GDM1 (cell line): ENCODE results near the gene TIMM13.
A peak's percentile ranks its signal among the peaks of the same experiment; 100 is the strongest.

ENCODE experiments used
- DNase-seq: peaks from one replicate; lab custom pipeline; 2025; lab: John Stamatoyannopoulos, UW

TIMM13 gene

DNA sequence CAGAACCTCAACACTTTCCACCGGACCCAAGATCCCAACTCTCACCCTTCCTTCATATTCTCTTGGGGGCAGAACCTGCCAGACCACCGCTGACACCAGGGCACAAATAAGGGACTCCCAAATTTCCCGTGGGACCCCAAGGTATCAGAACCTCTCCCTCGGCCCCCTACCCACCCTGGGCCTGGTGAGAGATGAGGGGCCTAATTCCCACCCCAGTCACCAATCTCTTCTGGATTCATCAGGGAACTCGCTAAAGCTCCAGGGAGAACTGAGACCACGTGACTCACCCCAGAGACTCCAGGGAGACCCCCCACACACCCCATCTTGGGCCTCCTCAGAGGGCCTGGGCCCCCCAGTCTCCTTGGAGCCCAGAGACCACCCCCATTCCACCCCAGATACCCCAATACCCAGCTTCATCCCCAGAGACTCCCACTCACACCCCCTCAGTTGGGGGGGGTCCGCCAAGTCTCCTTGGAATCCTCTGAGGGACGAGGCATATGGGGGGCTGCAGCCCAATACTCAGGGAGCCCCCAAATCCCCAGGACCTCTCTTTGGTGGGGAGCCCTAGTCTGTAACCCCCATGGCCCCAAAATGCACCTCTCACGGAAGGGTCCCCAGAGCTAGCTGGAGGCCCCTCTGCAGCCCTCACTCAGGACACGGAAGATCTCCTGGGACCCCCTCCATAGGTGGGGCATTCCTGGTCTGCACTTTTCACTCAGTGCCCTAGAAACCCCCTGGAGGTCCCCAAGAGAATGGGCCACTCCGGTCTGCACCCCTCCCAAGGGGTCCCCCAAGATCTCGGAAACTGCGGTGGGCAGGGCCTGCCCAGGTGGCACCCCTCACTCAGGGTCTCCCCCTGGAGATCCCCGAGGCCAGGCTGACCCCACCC, 27.8 kb upstream of the TIMM13 start:
- no peak for DNase-seq

- no peak for DNase-seq
Observed at GRCh38 chr19:2454199-2454961, 27.0 kb upstream of the TIMM13 start.

- no peak for DNase-seq
Observed at GRCh38 chr19:2453431-2454025, 26.1 kb upstream of the TIMM13 start.

DNA sequence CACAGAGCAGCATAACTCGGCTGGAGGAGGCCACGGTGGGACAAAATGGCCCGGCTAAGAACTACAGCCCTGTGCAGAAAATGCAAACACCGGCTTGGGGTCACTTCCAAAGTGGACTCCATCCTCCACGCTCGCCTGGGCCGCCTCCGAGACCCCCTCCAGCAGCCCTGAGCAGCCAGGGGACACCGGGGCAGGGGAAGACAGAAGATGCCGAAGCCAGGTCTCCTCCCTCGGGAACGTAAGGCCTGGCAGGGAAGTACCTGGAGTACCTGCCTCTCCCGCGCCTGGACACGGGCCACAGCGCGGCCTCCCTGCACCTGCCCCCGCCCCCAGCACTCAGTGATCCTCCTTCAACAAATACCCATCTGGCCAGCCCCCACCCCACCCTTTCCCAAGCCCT, 24.4 kb upstream of the TIMM13 start:
- DNase-seq, result no peak

GRCh38 chr19:2451138-2451537, 23.8 kb upstream of the TIMM13 start:
- DNase-seq, result no peak

DNA sequence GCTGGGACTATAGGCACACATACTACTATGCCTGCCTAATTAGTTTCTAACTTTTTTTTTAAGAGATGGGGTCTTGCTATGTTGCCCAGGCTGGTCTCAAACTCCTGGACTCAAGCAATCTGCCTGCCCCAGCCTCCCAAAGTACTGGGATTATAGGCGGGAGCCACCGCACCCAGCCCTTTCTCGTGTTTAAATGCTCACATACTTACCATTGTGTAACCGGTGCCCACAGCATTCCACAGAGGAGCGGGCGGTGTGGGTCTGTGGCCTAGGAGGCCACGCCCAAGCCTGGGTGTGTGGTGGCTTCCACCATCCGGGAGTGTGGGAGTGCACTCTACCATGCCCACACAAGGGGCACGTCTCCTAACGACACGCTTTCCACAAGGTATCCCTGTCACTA, 21.6 kb upstream of the TIMM13 start:
- no peak for DNase-seq

DNA sequence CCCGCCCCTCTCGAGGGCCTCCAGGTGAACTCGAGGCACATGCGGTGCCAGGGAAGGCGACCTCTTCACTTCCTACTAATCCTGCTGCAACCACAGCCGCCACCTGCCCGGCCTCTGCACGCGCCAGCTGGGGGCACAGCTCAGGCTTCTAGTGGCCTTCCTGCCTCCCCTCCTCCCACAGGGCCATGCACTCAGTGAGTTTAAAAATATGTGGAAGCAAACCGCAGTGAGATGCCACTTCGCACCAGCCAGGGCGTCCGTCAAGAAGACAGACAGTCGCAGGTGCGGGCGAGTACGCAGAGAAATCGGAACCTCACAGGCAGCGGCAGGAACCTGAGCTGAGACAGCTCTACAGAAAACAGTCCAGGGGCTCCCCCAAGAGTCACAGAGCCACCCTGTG, 19.0 kb upstream of the TIMM13 start:
- peak; percentile 43 for DNase-seq

DNA sequence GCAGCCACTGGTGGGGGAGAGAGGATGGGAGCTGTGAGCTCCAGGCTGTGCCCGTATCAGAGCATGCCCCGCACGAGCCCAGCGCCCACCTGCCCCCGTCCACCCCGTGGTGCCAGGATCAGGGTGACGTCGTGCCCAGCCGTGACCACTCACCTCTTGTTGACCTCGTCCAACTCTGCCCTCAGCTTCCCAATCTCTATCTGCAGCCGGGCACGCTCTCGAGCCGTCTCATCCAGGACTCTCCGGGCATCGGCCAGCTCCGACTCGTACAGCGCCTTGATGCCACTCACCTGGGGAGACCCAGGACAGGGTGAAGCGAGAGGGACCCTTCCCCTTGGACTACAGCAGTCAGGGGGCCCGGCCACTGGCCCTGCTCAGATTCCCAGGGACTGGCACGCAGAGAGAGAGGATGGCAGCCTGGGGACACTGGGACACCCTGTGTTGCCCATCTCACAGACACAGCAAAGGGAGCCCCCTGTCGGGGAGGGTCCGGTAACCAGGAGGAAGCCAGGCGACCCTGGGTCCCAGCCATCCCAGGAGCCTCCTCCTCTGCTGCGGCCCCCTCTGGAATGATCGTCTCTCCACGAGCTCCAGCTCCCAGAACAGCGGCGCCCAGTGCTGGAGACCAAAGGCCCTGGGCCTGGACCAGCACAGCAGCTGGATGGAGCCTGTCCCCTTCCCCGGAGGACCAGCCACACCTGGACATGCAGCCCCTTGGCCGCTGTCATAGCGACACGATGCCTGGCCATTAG, 17.0 kb upstream of the TIMM13 start:
- no peak for DNase-seq

DNA sequence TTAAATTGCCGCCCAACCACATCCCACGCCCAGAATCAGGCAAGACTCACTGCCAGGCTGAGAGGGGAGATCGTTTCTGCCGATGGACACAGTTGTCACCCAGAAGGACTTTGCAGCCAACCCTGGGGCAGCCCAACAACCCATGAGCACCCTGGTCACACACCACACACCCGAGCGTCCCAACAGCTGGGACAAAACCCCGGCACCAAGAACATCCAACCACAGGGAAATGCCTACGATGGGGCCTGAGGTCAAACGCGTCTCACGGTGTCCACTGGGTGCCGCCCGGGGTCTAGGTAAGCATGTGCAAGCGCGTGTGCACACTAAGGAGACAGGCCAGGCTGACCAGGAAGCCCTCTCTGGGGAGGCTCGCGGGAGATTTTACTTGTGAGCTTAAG, 16.4 kb upstream of the TIMM13 start:
- DNase-seq, result no peak

GRCh38 chr19:2443116-2443784, 15.9 kb upstream of the TIMM13 start:
- no peak for DNase-seq

DNA sequence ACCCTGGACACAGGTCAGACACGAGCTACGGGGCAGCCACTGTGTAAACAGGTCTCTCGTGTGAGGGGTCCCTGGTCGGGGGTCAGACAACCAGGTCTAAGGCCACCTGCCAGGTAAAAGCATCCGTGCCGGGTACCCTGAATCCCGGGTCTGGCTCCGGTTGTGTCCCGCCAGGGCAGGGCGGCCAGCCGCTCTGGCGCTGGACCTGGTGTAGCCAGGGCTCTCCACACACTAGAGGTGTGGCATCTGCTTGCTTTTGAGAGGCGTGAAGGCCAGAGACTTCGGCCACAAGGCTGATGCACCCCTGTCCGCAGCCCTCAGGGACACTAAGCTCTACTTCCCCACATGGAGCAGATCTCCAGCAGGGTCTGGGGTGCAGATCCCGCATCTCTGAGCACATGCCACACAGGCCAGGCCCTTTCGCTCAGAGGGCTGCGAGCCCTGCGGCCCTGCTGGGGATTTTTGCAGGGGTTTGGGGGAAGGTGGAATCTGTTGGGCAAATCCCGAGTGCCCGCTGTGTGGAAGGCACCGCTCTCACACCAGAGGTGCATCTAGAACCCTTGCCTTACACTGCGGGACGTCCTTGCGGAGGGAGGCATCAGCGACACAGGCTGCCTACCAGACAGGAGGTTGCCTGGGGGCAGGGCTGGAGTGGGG, 13.8 kb upstream of the TIMM13 start:
- no peak for DNase-seq

DNA sequence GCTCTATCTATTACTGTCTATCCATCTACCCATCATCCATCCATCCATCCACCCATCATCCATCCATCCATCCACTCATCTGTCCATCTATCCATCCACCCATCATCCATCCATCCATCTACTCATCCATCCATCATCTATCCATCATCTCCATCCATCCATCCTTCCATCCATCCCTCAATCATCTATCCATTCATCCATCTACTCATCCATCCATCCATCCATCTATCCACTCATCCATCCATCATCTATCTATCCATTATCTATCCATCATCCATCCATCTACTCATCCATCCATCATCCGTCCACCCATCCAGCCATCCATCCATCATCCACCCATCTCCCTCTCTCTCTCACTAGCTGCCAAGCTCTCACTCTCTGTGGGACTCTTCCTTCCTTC, 13.1 kb upstream of the TIMM13 start:
- no peak for DNase-seq

DNA sequence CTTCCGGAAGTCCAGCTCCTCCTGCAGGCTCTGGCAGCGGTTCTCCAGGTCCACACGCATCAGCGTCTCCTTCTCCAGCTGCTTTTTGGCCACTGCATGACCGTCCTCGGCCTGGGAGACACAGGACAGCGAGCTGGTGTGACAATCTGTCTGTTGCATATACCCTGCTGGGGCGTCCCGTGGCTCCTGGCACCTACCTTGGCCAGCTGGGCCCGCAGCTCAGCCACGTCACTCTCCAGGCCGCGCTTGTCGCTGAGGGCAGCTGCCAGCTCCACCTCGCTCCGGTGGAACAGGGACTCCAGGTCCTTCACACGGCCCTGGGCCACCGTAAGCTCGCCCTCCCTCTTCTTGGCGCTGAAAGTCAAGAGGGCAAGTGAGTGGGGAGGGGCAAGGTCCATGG, 10.8 kb upstream of the TIMM13 start:
- no peak for DNase-seq

DNA sequence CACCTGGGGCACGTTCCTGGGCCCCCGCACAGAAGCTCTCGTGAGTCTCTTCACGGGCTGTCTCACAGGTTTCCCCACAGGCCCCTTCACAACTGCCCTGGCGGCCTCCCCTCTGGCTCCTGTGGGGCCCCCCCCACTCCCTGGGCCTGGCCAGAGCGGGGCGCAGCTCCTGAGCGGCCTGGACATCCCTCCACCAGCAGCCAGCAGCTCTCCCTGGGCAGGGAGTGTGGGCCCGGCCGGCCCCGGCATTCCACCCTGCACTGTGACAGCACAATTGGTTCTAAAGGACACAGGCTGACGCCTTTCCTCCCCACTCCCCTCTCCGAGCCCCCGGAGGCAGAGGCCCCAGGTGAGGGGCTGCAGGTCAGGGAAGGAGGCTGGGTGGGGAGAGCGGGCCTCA, 9.5 kb upstream of the TIMM13 start:
- no peak for DNase-seq

DNA sequence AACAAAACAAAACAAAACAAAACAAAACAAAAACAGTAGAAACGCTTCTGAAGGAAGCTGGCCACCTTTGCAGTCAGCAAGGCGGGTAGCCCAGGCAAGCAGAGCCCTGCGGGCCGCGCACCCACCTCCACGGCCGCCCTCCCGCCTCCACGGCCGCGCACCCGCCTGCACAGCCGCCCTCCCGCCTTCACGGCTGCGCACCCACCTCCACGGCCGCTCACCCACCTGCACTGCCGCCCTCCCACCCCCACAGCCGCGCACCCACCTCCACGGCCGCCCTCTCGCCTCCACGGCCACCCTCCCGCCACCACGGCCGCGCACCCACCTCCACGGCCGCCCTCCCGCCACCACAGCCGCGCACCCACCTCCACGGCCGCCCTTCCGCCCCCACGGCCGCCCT, 9.0 kb upstream of the TIMM13 start:
- DNase-seq, result no peak

- no peak for DNase-seq
Observed at GRCh38 chr19:2434721-2435265, 7.4 kb upstream of the TIMM13 start.

- DNase-seq, result no peak
Observed at GRCh38 chr19:2434267-2434666, 6.9 kb upstream of the TIMM13 start.

GRCh38 chr19:2433854-2434253, 6.5 kb upstream of the TIMM13 start:
- DNase-seq, result no peak

GRCh38 chr19:2432131-2432848, 4.9 kb upstream of the TIMM13 start:
- no peak for DNase-seq
